GM23338 (cell line): ENCODE data around the gene PANK4. TPM values are rescaled to one million over a fixed set of nuclear protein-coding genes. Genes with fewer than 3 reads are reported as not detected.

Source experiments
- ATAC-seq: fragments of 200-7000 bp; cut with Tn5 transposase; 3 replicates; pipeline ENCODE4 v1.9.1; 2020
- DNase-seq: peaks from one replicate; pipeline ENCODE4 v3.0.0-alpha.2; 2015; ENCODE audit warnings: low spot score
- H2AFZ ChIP-seq: fragments of 200-600 bp; sonication (generic); 2 replicates; pipeline ENCODE4 v1.8.0; 2016; ENCODE audit warnings: antibody characterized with exemption, mild to moderate bottlenecking, moderate library complexity
- H3F3A ChIP-seq: fragments of 200-600 bp; sonication (generic); replicated peaks from 2 replicates; pipeline ENCODE4 v1.8.0; 2017; ENCODE audit warnings: antibody characterized with exemption, mixed run types, low read depth
- H3K27ac ChIP-seq: fragments of 200-600 bp; sonication (generic); 2 replicates; pipeline ENCODE4 v1.6.1; 2016; ENCODE audit warnings: low read depth
- H3K27me3 ChIP-seq: fragments of 200-600 bp; sonication (generic); 2 replicates; pipeline ENCODE4 v1.8.0; 2016; ENCODE audit warnings: mild to moderate bottlenecking, mixed run types, moderate library complexity; ENCODE audit not compliant: insufficient read depth
- H3K36me3 ChIP-seq: fragments of 200-600 bp; sonication (generic); 2 replicates; pipeline ENCODE4 v1.8.0; 2016; ENCODE audit warnings: mild to moderate bottlenecking; ENCODE audit not compliant: insufficient read depth
- H3K4me1 ChIP-seq: fragments of 200-600 bp; sonication (generic); 2 replicates; pipeline ENCODE4 v1.8.0; 2016; ENCODE audit warnings: mild to moderate bottlenecking, moderate library complexity; ENCODE audit not compliant: insufficient read depth
- H3K4me2 ChIP-seq: fragments of 200-600 bp; sonication (generic); 2 replicates; pipeline ENCODE4 v1.7.1; 2017; ENCODE audit warnings: mixed run types
- H3K4me3 ChIP-seq: fragments of 200-600 bp; sonication (generic); 2 replicates; pipeline ENCODE4 v1.6.1; 2016; ENCODE audit warnings: mixed run types
- H3K79me2 ChIP-seq: fragments of 200-600 bp; sonication (generic); replicated peaks from 2 replicates; pipeline ENCODE4 v1.8.0; 2017; ENCODE audit warnings: mild to moderate bottlenecking; ENCODE audit not compliant: insufficient read depth
- H3K9me2 ChIP-seq: fragments of 200-600 bp; sonication (generic); 2 replicates; pipeline ENCODE4 v1.8.0; 2017; ENCODE audit not compliant: insufficient read depth
- H4K20me1 ChIP-seq: fragments of 200-600 bp; sonication (generic); replicated peaks from 2 replicates; pipeline ENCODE4 v1.8.0; 2017; ENCODE audit warnings: mild to moderate bottlenecking; ENCODE audit not compliant: insufficient read depth
- H3K27ac Mint-ChIP-seq: 2 replicates; pipeline ENCODE4 v1.8.0; 2020; ENCODE audit warnings: inconsistent platforms, mild to moderate bottlenecking, moderate library complexity, mixed read lengths
- H3K27me3 Mint-ChIP-seq: 3 replicates; pipeline ENCODE4 v1.8.0; 2022; ENCODE audit warnings: low read depth, mild to moderate bottlenecking, moderate library complexity, mixed read lengths, inconsistent platforms; ENCODE audit not compliant: insufficient read depth, poor library complexity
- H3K36me3 Mint-ChIP-seq: 3 replicates; pipeline ENCODE4 v1.8.0; 2021; ENCODE audit warnings: low read depth, mild to moderate bottlenecking, inconsistent platforms, moderate library complexity, mixed read lengths
- H3K4me1 Mint-ChIP-seq: 3 replicates; pipeline ENCODE4 v1.8.0; 2020; ENCODE audit warnings: mild to moderate bottlenecking, inconsistent platforms, mixed read lengths
- H3K4me3 Mint-ChIP-seq: 3 replicates; pipeline ENCODE4 v1.8.0; 2021; ENCODE audit warnings: moderate library complexity, mild to moderate bottlenecking, inconsistent platforms, mixed read lengths
- H3K9me3 Mint-ChIP-seq: 3 replicates; pipeline ENCODE4 v1.8.0; 2020; ENCODE audit warnings: moderate library complexity, mild to moderate bottlenecking, inconsistent platforms, mixed read lengths
- CREB1 ChIP-seq: fragments of 250-450 bp; sonication (Bioruptor Pico); IDR thresholded peaks from 2 replicates; pipeline ENCODE4 v1.5.0; 2020; ENCODE audit warnings: low read depth, mild to moderate bottlenecking, moderate library complexity
- EZH2 ChIP-seq: fragments of 200-600 bp; sonication (generic); IDR thresholded peaks from one replicate; pipeline ENCODE4 v1.8.0; 2017; ENCODE audit warnings: antibody characterized with exemption, mild to moderate bottlenecking, low read depth; ENCODE audit not compliant: unreplicated experiment
- EZH2phosphoT487 ChIP-seq: fragments of 200-600 bp; sonication (generic); IDR thresholded peaks from one replicate; pipeline ENCODE4 v1.8.1; 2018; ENCODE audit warnings: antibody characterized with exemption; ENCODE audit not compliant: unreplicated experiment
- JUNB ChIP-seq: IDR thresholded peaks from one replicate; pipeline ENCODE4 v1.6.1; 2016; ENCODE audit warnings: antibody characterized with exemption; ENCODE audit not compliant: unreplicated experiment
- NANOG ChIP-seq: IDR thresholded peaks from 2 replicates; pipeline ENCODE4 v1.6.1; 2016; ENCODE audit warnings: antibody characterized with exemption, borderline replicate concordance
- POLR2AphosphoS5 ChIP-seq: IDR thresholded peaks from 2 replicates; pipeline ENCODE4 v1.6.1; 2016; ENCODE audit warnings: antibody characterized with exemption, low read depth
- STAT1 ChIP-seq: IDR thresholded peaks from one replicate; pipeline ENCODE4 v1.6.1; 2016; ENCODE audit warnings: antibody characterized with exemption; ENCODE audit not compliant: unreplicated experiment
- ZNF114 ChIP-seq: fragments of 250-450 bp; sonication (Bioruptor Pico); IDR thresholded peaks from 2 replicates; pipeline ENCODE4 v1.5.0; 2020; ENCODE audit warnings: mild to moderate bottlenecking, moderate library complexity
- ZNF331 ChIP-seq: fragments of 250-450 bp; sonication (Bioruptor Pico); IDR thresholded peaks from 2 replicates; pipeline ENCODE4 v1.5.0; 2020; ENCODE audit warnings: low read depth, mild to moderate bottlenecking, moderate library complexity
- polyA plus RNA-seq: library from polyadenylated mRNA; unstranded; fragments of >200 nt; fragmentation: Nextera tagmentation; extraction: Ambion mirVana; gene quantifications from 2 replicates; pipeline ENCODE4 v1.2.1, GENCODE V29; 2016
- total RNA-seq: library from RNA; depleted of rRNA; stranded (reverse); fragments of >200 nt; shearing (Covaris generic); gene quantifications from 2 replicates; pipeline ENCODE4 v1.2.3, GENCODE V29; 2014
- TF ChIP-seq, protein P1 (sequence below): IDR thresholded peaks from 2 replicates; pipeline ENCODE4 v1.6.1; 2016; ENCODE audit warnings: antibody characterized with exemption
- TF ChIP-seq, protein P2 (sequence below): IDR thresholded peaks from one replicate; pipeline ENCODE4 v1.6.1; 2018; ENCODE audit warnings: antibody characterized with exemption; ENCODE audit not compliant: unreplicated experiment
- TF ChIP-seq, protein P3 (sequence below): fragments of 250-450 bp; sonication (Bioruptor Pico); IDR thresholded peaks from 2 replicates; pipeline ENCODE4 v1.5.0; 2020; ENCODE audit warnings: mild to moderate bottlenecking, moderate library complexity
- TF ChIP-seq, protein P4 (sequence below), 2 experiments: fragments of 200-600 bp in 1 of 2; sonication (generic) in 1 of 2; conservative IDR thresholded peaks; 2 replicates each; pipeline versions ENCODE4 v1.5.1 to v1.6.1; 2016 to 2017; ENCODE audit warnings: antibody characterized with exemption in 2 of 2, low read depth in 2 of 2, mild to moderate bottlenecking in 2 of 2, moderate library complexity in 1 of 2

Gene PANK4
- total and polyA plus RNA-seq, 2 experiments from 2014 or later, result 25.8 to 43.7 TPM

DNA sequence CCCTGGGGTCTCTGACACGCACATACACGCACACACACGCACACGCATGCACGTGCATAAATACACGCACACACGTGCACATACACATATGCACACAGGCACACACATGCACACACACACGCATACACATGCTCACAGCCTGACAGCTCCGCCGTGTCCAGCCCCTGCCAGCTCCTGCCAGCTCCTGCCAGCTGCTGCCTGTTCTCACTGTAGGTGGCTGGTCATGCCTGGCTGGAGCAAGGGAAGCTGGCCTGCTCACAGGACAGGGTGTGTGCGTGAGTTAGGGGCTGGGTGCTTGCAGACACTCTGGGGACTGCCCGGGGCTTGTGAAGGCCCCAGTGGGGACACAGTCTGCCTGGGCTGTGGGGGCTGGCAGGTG is 45.4 kb downstream of the PANK4 start:
- DNase-seq (no peak), ATAC-seq (no peak)
- Histone ChIP-seq H3K4me2 (no peak overlapping the region), H3K4me3 (no peak overlapping the region), H3K27ac (no peak overlapping the region), H3K79me2 (no peaks in the 10 kb centered on the region), H3K36me3 (no peaks in the 10 kb centered on the region), H3F3A (no peaks in the 10 kb centered on the region), H2AFZ (no peak overlapping the region), H3K4me1 (no peaks in the 10 kb centered on the region), H3K9me2 (no peaks in the 10 kb centered on the region), H4K20me1 (no peaks in the 10 kb centered on the region), H3K27me3 (no peaks in the 10 kb centered on the region)
- Mint-ChIP-seq H3K27ac (no peak overlapping the region), H3K27me3 (peaks cover 1% of the 10 kb centered on the region), H3K4me1 (no peaks in the 10 kb centered on the region), H3K36me3 (no peaks in the 10 kb centered on the region), H3K9me3 (no peaks in the 10 kb centered on the region), H3K4me3 (no peak overlapping the region)
- TF ChIP-seq, protein P1, sequence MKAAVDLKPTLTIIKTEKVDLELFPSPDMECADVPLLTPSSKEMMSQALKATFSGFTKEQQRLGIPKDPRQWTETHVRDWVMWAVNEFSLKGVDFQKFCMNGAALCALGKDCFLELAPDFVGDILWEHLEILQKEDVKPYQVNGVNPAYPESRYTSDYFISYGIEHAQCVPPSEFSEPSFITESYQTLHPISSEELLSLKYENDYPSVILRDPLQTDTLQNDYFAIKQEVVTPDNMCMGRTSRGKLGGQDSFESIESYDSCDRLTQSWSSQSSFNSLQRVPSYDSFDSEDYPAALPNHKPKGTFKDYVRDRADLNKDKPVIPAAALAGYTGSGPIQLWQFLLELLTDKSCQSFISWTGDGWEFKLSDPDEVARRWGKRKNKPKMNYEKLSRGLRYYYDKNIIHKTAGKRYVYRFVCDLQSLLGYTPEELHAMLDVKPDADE, result no peak
- TF ChIP-seq EZH2phosphoT487 (no peak), ZNF114 (CRISPR knock-in tag) (no peak), STAT1 (no peak), JUNB (no peak), ZNF331 (no peak), CREB1 (CRISPR knock-in tag) (no peak), POLR2AphosphoS5 (no peak), EZH2 (no peak), NANOG (no peak)
- TF ChIP-seq, protein P2, sequence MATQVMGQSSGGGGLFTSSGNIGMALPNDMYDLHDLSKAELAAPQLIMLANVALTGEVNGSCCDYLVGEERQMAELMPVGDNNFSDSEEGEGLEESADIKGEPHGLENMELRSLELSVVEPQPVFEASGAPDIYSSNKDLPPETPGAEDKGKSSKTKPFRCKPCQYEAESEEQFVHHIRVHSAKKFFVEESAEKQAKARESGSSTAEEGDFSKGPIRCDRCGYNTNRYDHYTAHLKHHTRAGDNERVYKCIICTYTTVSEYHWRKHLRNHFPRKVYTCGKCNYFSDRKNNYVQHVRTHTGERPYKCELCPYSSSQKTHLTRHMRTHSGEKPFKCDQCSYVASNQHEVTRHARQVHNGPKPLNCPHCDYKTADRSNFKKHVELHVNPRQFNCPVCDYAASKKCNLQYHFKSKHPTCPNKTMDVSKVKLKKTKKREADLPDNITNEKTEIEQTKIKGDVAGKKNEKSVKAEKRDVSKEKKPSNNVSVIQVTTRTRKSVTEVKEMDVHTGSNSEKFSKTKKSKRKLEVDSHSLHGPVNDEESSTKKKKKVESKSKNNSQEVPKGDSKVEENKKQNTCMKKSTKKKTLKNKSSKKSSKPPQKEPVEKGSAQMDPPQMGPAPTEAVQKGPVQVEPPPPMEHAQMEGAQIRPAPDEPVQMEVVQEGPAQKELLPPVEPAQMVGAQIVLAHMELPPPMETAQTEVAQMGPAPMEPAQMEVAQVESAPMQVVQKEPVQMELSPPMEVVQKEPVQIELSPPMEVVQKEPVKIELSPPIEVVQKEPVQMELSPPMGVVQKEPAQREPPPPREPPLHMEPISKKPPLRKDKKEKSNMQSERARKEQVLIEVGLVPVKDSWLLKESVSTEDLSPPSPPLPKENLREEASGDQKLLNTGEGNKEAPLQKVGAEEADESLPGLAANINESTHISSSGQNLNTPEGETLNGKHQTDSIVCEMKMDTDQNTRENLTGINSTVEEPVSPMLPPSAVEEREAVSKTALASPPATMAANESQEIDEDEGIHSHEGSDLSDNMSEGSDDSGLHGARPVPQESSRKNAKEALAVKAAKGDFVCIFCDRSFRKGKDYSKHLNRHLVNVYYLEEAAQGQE, result no peak
- TF ChIP-seq, protein P3, sequence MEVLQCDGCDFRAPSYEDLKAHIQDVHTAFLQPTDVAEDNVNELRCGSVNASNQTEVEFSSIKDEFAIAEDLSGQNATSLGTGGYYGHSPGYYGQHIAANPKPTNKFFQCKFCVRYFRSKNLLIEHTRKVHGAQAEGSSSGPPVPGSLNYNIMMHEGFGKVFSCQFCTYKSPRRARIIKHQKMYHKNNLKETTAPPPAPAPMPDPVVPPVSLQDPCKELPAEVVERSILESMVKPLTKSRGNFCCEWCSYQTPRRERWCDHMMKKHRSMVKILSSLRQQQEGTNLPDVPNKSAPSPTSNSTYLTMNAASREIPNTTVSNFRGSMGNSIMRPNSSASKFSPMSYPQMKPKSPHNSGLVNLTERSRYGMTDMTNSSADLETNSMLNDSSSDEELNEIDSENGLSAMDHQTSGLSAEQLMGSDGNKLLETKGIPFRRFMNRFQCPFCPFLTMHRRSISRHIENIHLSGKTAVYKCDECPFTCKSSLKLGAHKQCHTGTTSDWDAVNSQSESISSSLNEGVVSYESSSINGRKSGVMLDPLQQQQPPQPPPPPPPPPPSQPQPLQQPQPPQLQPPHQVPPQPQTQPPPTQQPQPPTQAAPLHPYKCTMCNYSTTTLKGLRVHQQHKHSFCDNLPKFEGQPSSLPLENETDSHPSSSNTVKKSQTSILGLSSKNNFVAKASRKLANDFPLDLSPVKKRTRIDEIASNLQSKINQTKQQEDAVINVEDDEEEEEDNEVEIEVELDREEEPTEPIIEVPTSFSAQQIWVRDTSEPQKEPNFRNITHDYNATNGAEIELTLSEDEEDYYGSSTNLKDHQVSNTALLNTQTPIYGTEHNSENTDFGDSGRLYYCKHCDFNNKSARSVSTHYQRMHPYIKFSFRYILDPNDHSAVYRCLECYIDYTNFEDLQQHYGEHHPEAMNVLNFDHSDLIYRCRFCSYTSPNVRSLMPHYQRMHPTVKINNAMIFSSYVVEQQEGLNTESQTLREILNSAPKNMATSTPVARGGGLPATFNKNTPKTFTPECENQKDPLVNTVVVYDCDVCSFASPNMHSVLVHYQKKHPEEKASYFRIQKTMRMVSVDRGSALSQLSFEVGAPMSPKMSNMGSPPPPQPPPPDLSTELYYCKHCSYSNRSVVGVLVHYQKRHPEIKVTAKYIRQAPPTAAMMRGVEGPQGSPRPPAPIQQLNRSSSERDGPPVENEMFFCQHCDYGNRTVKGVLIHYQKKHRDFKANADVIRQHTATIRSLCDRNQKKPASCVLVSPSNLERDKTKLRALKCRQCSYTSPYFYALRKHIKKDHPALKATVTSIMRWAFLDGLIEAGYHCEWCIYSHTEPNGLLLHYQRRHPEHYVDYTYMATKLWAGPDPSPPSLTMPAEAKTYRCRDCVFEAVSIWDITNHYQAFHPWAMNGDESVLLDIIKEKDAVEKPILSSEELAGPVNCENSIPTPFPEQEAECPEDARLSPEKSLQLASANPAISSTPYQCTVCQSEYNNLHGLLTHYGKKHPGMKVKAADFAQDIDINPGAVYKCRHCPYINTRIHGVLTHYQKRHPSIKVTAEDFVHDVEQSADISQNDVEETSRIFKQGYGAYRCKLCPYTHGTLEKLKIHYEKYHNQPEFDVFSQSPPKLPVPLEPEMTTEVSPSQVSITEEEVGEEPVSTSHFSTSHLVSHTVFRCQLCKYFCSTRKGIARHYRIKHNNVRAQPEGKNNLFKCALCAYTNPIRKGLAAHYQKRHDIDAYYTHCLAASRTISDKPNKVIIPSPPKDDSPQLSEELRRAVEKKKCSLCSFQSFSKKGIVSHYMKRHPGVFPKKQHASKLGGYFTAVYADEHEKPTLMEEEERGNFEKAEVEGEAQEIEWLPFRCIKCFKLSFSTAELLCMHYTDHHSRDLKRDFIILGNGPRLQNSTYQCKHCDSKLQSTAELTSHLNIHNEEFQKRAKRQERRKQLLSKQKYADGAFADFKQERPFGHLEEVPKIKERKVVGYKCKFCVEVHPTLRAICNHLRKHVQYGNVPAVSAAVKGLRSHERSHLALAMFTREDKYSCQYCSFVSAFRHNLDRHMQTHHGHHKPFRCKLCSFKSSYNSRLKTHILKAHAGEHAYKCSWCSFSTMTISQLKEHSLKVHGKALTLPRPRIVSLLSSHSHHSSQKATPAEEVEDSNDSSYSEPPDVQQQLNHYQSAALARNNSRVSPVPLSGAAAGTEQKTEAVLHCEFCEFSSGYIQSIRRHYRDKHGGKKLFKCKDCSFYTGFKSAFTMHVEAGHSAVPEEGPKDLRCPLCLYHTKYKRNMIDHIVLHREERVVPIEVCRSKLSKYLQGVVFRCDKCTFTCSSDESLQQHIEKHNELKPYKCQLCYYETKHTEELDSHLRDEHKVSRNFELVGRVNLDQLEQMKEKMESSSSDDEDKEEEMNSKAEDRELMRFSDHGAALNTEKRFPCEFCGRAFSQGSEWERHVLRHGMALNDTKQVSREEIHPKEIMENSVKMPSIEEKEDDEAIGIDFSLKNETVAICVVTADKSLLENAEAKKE (CRISPR knock-in tag), result no peak
- TF ChIP-seq, protein P4, sequence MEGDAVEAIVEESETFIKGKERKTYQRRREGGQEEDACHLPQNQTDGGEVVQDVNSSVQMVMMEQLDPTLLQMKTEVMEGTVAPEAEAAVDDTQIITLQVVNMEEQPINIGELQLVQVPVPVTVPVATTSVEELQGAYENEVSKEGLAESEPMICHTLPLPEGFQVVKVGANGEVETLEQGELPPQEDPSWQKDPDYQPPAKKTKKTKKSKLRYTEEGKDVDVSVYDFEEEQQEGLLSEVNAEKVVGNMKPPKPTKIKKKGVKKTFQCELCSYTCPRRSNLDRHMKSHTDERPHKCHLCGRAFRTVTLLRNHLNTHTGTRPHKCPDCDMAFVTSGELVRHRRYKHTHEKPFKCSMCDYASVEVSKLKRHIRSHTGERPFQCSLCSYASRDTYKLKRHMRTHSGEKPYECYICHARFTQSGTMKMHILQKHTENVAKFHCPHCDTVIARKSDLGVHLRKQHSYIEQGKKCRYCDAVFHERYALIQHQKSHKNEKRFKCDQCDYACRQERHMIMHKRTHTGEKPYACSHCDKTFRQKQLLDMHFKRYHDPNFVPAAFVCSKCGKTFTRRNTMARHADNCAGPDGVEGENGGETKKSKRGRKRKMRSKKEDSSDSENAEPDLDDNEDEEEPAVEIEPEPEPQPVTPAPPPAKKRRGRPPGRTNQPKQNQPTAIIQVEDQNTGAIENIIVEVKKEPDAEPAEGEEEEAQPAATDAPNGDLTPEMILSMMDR (conservative IDR thresholded peaks at IDR 0.05; ENCODE audit: low read depth in 2 of 2), result no peak
